ENCODE data around the gene RASGRF2. TPM values are rescaled to one million over a fixed set of nuclear protein-coding genes. Genes with fewer than 3 reads are reported as not detected.

RASGRF2 gene
- total RNA-seq, 4 donors from 2014 or later = 2.0 to 3.6 (median 2.8) TPM

DNA sequence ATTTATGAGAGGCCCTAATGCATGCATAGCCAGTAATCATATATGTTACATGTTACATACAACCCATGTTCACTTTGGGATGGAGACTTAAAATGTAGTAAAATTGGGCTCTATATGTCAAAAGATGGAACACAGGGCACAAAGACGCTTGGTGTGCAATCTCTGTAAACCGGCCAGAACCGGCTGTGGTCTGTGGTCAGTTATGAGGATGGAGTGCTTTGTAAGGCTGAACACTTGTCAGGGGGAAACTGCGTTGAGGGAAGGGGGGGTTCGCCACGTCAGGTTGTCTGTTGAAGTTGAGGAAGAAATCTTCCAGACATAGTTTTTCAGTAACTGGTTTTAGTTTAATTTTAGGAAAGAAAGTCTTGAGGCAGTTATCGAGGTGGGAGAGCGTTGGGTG, 270.3 kb downstream of the RASGRF2 start:
- in situ Hi-C loops (cut with MboI; ENCODE audit: low pct_ligation_motif_present in 1 of 4, low pct_unique_long_range_greater_than_20kb in 1 of 4, low sequenced_read_pairs in 3 of 4) = no loop called here
- no peaks in the 10 kb centered on the region for H3K36me3 ChIP-seq
- H3K4me1 ChIP-seq = peaks cover 0 to 13% (median 0%) of the 10 kb centered on the region in 4 donors
- intact Hi-C loops (cut with DNase I; ENCODE audit: low total_unique reads) = no loop called here
- TF ChIP-seq POLR2A (IDR thresholded peaks at IDR 0.05) = no peak
- TF ChIP-seq, protein P1, sequence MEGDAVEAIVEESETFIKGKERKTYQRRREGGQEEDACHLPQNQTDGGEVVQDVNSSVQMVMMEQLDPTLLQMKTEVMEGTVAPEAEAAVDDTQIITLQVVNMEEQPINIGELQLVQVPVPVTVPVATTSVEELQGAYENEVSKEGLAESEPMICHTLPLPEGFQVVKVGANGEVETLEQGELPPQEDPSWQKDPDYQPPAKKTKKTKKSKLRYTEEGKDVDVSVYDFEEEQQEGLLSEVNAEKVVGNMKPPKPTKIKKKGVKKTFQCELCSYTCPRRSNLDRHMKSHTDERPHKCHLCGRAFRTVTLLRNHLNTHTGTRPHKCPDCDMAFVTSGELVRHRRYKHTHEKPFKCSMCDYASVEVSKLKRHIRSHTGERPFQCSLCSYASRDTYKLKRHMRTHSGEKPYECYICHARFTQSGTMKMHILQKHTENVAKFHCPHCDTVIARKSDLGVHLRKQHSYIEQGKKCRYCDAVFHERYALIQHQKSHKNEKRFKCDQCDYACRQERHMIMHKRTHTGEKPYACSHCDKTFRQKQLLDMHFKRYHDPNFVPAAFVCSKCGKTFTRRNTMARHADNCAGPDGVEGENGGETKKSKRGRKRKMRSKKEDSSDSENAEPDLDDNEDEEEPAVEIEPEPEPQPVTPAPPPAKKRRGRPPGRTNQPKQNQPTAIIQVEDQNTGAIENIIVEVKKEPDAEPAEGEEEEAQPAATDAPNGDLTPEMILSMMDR (IDR thresholded peaks at IDR 0.05) = no peak
- no peak for TF ChIP-seq POLR2AphosphoS5 (IDR thresholded peaks at IDR 0.05)
- TF ChIP-seq EP300 (IDR thresholded peaks at IDR 0.05; ENCODE audit: low read depth) = no peak
- DNase-seq = no peak
- H3K27ac ChIP-seq = no peak overlapping the region
- 68 to 88% methylated on average over 4 to 8 of the region's 8 CpGs for WGBS, 2 donors (ENCODE audit: low coverage in 1 of 2)
- no peaks in the 10 kb centered on the region for H3K9me3 ChIP-seq
- no peaks in the 10 kb centered on the region for H3K27me3 ChIP-seq
- no peak overlapping the region for H3K4me3 ChIP-seq

DNA sequence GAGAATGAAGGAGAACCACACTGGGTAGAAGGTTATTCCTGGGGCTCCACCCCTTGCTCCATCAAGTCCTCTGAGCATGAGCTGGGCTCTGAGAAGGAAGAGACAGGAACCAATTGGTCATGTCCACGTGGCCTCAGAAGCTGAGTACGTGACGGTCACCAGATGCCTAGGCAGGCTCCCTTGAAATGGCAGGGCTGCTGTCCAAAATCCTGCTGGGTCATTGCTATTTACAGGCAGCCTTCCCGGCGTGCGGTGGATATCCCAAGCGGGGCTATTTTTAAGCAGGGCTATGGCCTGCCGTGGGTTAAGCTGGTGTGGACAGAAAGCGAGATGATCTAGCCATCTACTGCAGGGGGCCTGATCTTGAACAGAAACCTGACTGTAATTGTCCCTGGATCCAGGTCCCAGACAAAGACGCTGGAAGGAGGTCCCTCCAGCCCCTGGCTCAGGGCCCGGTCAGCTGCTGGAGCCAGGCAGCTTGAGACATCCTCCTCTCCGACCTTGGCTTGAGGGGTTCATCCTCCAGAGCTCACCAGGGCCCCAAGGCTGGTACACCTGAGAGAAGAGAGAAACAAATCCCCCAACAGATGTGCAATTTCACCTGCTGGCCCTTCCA, 272.4 kb downstream of the RASGRF2 start:
- peak overlapping the region; percentile 30 to 55 (median 40) for H3K27ac ChIP-seq
- 67% methylated on average over 12 of the region's 12 CpGs; no CpG with 5 or more reads in 1 of the 2 donors for WGBS, 2 donors (ENCODE audit: low coverage in 1 of 2)
- no peaks in the 10 kb centered on the region for H3K36me3 ChIP-seq
- no peaks in the 10 kb centered on the region for H3K27me3 ChIP-seq
- H3K4me1 ChIP-seq = peaks cover 0 to 13% (median 0%) of the 10 kb centered on the region in 4 donors
- peak; percentile 10 for DNase-seq
- no peaks in the 10 kb centered on the region for H3K9me3 ChIP-seq
- in situ Hi-C loops (cut with MboI; ENCODE audit: low pct_ligation_motif_present in 1 of 4, low pct_unique_long_range_greater_than_20kb in 1 of 4, low sequenced_read_pairs in 3 of 4) (no loop called here), intact Hi-C loops (cut with DNase I; ENCODE audit: low total_unique reads) (no loop called here)
- no peak for TF ChIP-seq EP300 (IDR thresholded peaks at IDR 0.05; ENCODE audit: low read depth)
- TF ChIP-seq, protein P1 (IDR thresholded peaks at IDR 0.05) = no peak
- TF ChIP-seq POLR2AphosphoS5 (IDR thresholded peaks at IDR 0.05) = no peak
- peak overlapping the region in 3 of 4 donors; percentile 13 to 42 (median 20) for H3K4me3 ChIP-seq

DNA sequence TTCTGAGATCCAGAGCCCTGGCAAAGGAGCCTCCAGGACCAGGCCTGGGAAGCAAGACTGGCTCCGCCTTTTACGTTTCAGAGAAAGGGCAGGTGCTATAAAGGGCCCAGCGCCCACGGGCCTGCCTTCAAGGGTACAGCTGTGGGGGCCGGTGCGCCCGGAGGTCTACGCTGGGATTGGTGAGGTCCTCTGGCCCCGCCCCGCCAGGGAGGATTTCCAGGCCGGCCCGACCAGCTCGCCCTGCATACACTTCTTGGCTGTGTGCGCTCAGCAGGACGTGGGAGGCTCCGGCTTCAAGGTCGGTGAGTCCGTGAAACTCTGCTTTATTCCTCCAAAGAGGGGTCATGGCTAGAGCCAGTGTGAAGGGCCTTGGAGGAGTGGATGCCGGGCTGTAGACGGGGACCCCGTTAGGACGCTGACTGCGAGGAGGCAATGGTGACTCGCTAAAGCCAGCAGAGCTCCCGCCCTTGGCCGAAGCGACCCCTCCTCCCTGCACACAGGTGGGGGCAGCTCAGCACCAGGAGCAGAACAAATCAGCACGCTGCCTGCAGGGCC, 273.0 kb downstream of the RASGRF2 start, which contains the start of gene CKMT2:
Gene CKMT2 (plus strand): TSS at position 243 of the 555 bp plus-strand sequence. CDS start 17,811 bp downstream, outside the sequence.
- Histone ChIP-seq H3K9me3 (no peaks in the 10 kb centered on the region), H3K4me3 (peak within 1 kb of the TSS in 3 of 4 donors; percentile 13 to 42 (median 20)), H3K27ac (peak within 1 kb of the TSS; percentile 30 to 55 (median 40)), H3K36me3 (no peaks in the 10 kb centered on the region), H3K27me3 (no peaks in the 10 kb centered on the region), H3K4me1 (peaks cover 0 to 13% (median 0%) of the 10 kb centered on the region in 4 donors)
- intact Hi-C loops (cut with DNase I; ENCODE audit: low total_unique reads) (no loop called here), in situ Hi-C loops (cut with MboI; ENCODE audit: low pct_ligation_motif_present in 1 of 4, low pct_unique_long_range_greater_than_20kb in 1 of 4, low sequenced_read_pairs in 3 of 4) (no loop called here)
- 24% methylated on average over 3 to 27 of the region's 28 CpGs for WGBS, 2 donors (ENCODE audit: low coverage in 1 of 2)
- peak; percentile 57 for DNase-seq
- TF ChIP-seq EP300 (IDR thresholded peaks at IDR 0.05; ENCODE audit: low read depth) (no peak), POLR2AphosphoS5 (IDR thresholded peaks at IDR 0.05) (peak in 1 of 3 donors; percentile 34), POLR2A (IDR thresholded peaks at IDR 0.05) (peak; percentile 14)
- TF ChIP-seq, protein P1 (IDR thresholded peaks at IDR 0.05) = no peak

DNA sequence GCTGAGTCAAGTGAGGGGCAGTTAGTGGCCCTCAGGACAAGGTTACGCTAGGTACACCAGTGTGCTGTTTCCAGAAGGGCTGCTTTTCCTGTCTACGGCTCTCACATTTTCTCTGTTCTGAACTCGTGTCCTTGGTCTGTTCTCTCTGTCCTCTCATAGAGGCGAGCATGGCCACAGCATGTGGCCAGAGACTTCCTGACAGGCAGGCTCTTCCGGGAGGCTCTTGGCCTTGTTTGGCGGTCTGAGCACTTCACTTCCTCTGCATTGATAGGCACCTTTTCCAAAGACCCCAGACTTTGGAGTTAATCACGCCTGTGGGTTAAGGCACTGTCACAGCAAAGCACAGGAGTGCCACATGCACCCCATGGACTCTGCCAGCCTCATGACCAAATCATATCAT, 274.1 kb downstream of the RASGRF2 start:
- TF ChIP-seq EP300 (IDR thresholded peaks at IDR 0.05; ENCODE audit: low read depth) = no peak
- TF ChIP-seq POLR2AphosphoS5 (IDR thresholded peaks at IDR 0.05) = no peak
- TF ChIP-seq POLR2A (IDR thresholded peaks at IDR 0.05) = no peak
- TF ChIP-seq, protein P1 (IDR thresholded peaks at IDR 0.05) = no peak
- Histone ChIP-seq H3K9me3 (no peaks in the 10 kb centered on the region), H3K27me3 (no peaks in the 10 kb centered on the region), H3K27ac (no peak overlapping the region), H3K4me3 (no peak overlapping the region), H3K36me3 (no peaks in the 10 kb centered on the region), H3K4me1 (peaks cover 0 to 13% (median 0%) of the 10 kb centered on the region in 4 donors)
- no peak for DNase-seq
- 96% methylated on average over 7 of the region's 7 CpGs; no CpG with 5 or more reads in 1 of the 2 donors for WGBS, 2 donors (ENCODE audit: low coverage in 1 of 2)
- intact Hi-C loops (cut with DNase I; ENCODE audit: low total_unique reads) = no loop called here
- in situ Hi-C loops (cut with MboI; ENCODE audit: low pct_ligation_motif_present in 1 of 4, low pct_unique_long_range_greater_than_20kb in 1 of 4, low sequenced_read_pairs in 3 of 4) = no loop called here

Data from transverse colon (tissue), 4 donors.